ENCODE data around the gene CUBN. TPM values are rescaled to one million over a fixed set of nuclear protein-coding genes. Genes with fewer than 3 reads are reported as not detected.

Gene CUBN
- total RNA-seq, 1 donor from 2014 or later, result 2.7 TPM

DNA sequence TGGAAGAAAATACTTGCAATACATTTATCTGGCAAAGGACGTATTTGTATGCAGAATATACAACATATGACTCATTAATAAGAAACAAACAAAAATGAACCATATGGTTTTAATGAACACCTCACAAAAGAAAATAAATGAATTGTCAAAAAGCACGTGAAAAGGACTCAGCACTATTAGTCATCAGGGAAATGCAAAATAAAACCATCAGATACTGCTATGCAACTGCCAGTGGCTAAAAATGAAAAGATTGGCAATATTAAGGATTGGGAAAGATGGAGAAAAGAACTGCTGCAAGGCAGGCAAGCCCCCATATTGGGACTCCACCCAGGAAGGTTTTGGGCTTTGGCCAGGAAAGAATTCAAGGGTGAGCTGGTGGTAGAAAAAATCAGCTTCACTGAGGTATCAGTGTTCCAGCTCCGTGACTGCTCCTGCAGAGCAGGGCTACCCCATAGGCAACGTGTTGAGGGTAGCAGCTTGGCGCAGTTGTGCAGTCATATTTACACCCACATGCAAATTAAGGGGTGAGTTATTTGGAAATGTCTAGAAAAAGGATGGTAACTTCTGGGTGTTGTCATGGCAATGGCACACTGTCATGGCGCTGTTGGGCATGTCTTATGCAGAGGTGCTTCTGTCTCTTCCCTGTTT lies 72.7 kb downstream of the CUBN start:
- FAIRE-seq (peak; percentile 88), DNase-seq (ENCODE audit: low read depth) (peak; percentile 67)
- no peak for TF ChIP-seq EZH2 (IDR thresholded peaks at IDR 0.05; ENCODE audit: insufficient read depth, low read length)
- Histone ChIP-seq H2AFZ (ENCODE audit: low read depth, low read length) (no peak overlapping the region), H3K9me3 (ENCODE audit: insufficient read depth, low read depth, low read length) (no peaks in the 10 kb centered on the region), H3K9ac (ENCODE audit: low read length) (no peak overlapping the region), H3K4me3 (ENCODE audit: insufficient read depth, low read depth, low read length) (no peak overlapping the region), H3K79me2 (ENCODE audit: insufficient read depth, low read length) (no peaks in the 10 kb centered on the region), H3K27me3 (ENCODE audit: insufficient read depth, low read length) (no peaks in the 10 kb centered on the region), H4K20me1 (ENCODE audit: insufficient read depth, low read length) (no peaks in the 10 kb centered on the region), H3K36me3 (ENCODE audit: insufficient read depth, low read length) (no peaks in the 10 kb centered on the region), H3K4me2 (ENCODE audit: low read length) (peak overlapping the region; percentile 44), H3K27ac (ENCODE audit: low read depth, low read length) (peak overlapping the region; percentile 51), H3K4me1 (ENCODE audit: insufficient read depth, low read length) (peaks cover 23% of the 10 kb centered on the region)
- Mint-ChIP-seq H3K4me3 (ENCODE audit: unreplicated experiment) (no peak overlapping the region), H3K4me1 (ENCODE audit: low read depth, unreplicated experiment) (peaks cover 43% of the 10 kb centered on the region), H3K9me3 (ENCODE audit: unreplicated experiment) (peaks cover 6% of the 10 kb centered on the region), H3K27me3 (ENCODE audit: low read depth, unreplicated experiment) (no peaks in the 10 kb centered on the region), H3K27ac (ENCODE audit: unreplicated experiment) (no peak overlapping the region), H3K36me3 (ENCODE audit: low read depth, unreplicated experiment) (peaks cover under 1% of the 10 kb centered on the region)

DNA sequence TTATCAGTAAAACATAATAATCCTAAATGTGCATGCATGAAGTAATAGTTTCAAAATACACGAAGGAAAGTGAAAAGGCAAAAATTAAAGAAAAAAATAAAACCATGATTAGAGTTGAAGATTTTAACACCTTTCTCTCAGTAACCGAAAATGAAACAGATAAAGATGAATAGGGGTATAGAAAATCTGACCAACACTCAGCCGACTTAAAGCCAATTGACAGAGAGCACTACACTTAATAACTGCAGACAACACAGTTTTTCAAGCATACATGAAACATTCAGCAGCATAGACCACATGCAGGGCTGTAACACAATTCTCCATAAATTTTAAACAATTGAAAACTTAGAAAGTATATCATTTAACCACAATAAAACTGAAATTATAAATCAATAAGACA lies 76.1 kb downstream of the CUBN start:
- peaks cover 10% of the 10 kb centered on the region for H3K9me3 Mint-ChIP-seq (ENCODE audit: unreplicated experiment)
- Histone ChIP-seq H3K9ac (ENCODE audit: low read length) (no peak overlapping the region), H2AFZ (ENCODE audit: low read depth, low read length) (no peak overlapping the region), H4K20me1 (ENCODE audit: insufficient read depth, low read length) (no peaks in the 10 kb centered on the region), H3K4me1 (ENCODE audit: insufficient read depth, low read length) (peaks cover 6% of the 10 kb centered on the region), H3K4me3 (ENCODE audit: insufficient read depth, low read depth, low read length) (no peak overlapping the region), H3K9me3 (ENCODE audit: insufficient read depth, low read depth, low read length) (no peaks in the 10 kb centered on the region), H3K27me3 (ENCODE audit: insufficient read depth, low read length) (no peaks in the 10 kb centered on the region), H3K79me2 (ENCODE audit: insufficient read depth, low read length) (no peaks in the 10 kb centered on the region), H3K27ac (ENCODE audit: low read depth, low read length) (no peak overlapping the region), H3K4me2 (ENCODE audit: low read length) (no peak overlapping the region), H3K36me3 (ENCODE audit: insufficient read depth, low read length) (no peaks in the 10 kb centered on the region)
- peaks cover 4% of the 10 kb centered on the region for H3K36me3 Mint-ChIP-seq (ENCODE audit: low read depth, unreplicated experiment)
- H3K27me3 Mint-ChIP-seq (ENCODE audit: low read depth, unreplicated experiment), result no peaks in the 10 kb centered on the region
- no peak overlapping the region for H3K4me3 Mint-ChIP-seq (ENCODE audit: unreplicated experiment)
- peaks cover 17% of the 10 kb centered on the region for H3K4me1 Mint-ChIP-seq (ENCODE audit: low read depth, unreplicated experiment)
- TF ChIP-seq EZH2 (IDR thresholded peaks at IDR 0.05; ENCODE audit: insufficient read depth, low read length), result no peak
- TF ChIP-seq, protein P1, sequence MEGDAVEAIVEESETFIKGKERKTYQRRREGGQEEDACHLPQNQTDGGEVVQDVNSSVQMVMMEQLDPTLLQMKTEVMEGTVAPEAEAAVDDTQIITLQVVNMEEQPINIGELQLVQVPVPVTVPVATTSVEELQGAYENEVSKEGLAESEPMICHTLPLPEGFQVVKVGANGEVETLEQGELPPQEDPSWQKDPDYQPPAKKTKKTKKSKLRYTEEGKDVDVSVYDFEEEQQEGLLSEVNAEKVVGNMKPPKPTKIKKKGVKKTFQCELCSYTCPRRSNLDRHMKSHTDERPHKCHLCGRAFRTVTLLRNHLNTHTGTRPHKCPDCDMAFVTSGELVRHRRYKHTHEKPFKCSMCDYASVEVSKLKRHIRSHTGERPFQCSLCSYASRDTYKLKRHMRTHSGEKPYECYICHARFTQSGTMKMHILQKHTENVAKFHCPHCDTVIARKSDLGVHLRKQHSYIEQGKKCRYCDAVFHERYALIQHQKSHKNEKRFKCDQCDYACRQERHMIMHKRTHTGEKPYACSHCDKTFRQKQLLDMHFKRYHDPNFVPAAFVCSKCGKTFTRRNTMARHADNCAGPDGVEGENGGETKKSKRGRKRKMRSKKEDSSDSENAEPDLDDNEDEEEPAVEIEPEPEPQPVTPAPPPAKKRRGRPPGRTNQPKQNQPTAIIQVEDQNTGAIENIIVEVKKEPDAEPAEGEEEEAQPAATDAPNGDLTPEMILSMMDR (IDR thresholded peaks at IDR 0.05; ENCODE audit: insufficient read depth, low read depth, low read length), result no peak
- no peak overlapping the region for H3K27ac Mint-ChIP-seq (ENCODE audit: unreplicated experiment)
- FAIRE-seq (no peak), DNase-seq (ENCODE audit: low read depth) (no peak)

DNA sequence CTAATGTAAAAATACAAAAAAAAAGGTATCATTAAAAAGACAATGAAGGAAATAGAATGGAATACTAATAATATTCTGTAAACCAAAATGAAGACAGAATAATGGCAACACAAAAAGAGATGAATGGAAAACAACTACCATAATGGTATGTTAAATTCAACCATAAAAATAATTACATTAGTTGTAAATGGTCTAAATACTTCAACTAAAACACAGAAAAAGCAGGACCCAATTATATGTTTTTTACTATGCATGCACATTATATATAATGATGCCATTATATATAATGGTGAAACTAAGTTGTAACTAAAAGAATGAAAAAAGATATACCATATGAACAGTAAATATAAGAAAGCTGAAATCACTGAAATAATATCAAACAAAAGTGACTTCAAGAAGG lies 76.5 kb downstream of the CUBN start:
- peaks cover 10% of the 10 kb centered on the region for H3K9me3 Mint-ChIP-seq (ENCODE audit: unreplicated experiment)
- peaks cover 14% of the 10 kb centered on the region for H3K4me1 Mint-ChIP-seq (ENCODE audit: low read depth, unreplicated experiment)
- peaks cover 4% of the 10 kb centered on the region for H3K36me3 Mint-ChIP-seq (ENCODE audit: low read depth, unreplicated experiment)
- H3K27ac ChIP-seq (ENCODE audit: low read depth, low read length), result no peak overlapping the region
- no peak overlapping the region for H3K4me3 ChIP-seq (ENCODE audit: insufficient read depth, low read depth, low read length)
- H3K9ac ChIP-seq (ENCODE audit: low read length), result no peak overlapping the region
- TF ChIP-seq, protein P1 (IDR thresholded peaks at IDR 0.05; ENCODE audit: insufficient read depth, low read depth, low read length), result no peak
- TF ChIP-seq EZH2 (IDR thresholded peaks at IDR 0.05; ENCODE audit: insufficient read depth, low read length), result no peak
- DNase-seq (ENCODE audit: low read depth) (no peak), FAIRE-seq (no peak)
- H4K20me1 ChIP-seq (ENCODE audit: insufficient read depth, low read length), result no peaks in the 10 kb centered on the region
- no peaks in the 10 kb centered on the region for H3K27me3 ChIP-seq (ENCODE audit: insufficient read depth, low read length)
- H3K79me2 ChIP-seq (ENCODE audit: insufficient read depth, low read length), result no peaks in the 10 kb centered on the region
- no peak overlapping the region for H3K4me2 ChIP-seq (ENCODE audit: low read length)
- H3K27me3 Mint-ChIP-seq (ENCODE audit: low read depth, unreplicated experiment), result no peaks in the 10 kb centered on the region
- H3K36me3 ChIP-seq (ENCODE audit: insufficient read depth, low read length), result no peaks in the 10 kb centered on the region
- no peak overlapping the region for H3K4me3 Mint-ChIP-seq (ENCODE audit: unreplicated experiment)
- peaks cover 6% of the 10 kb centered on the region for H3K4me1 ChIP-seq (ENCODE audit: insufficient read depth, low read length)
- no peak overlapping the region for H3K27ac Mint-ChIP-seq (ENCODE audit: unreplicated experiment)
- H2AFZ ChIP-seq (ENCODE audit: low read depth, low read length), result no peak overlapping the region
- no peaks in the 10 kb centered on the region for H3K9me3 ChIP-seq (ENCODE audit: insufficient read depth, low read depth, low read length)

All from astrocyte (in vitro differentiated cells and primary cell).